ENCODE data around the gene GAS6.

GRCh38 chr13:113843063-113843654, 20.7 kb downstream of the GAS6 start:
- no peak for TF ChIP-seq CTCF (IDR thresholded peaks at IDR 0.05)
- TF ChIP-seq POLR2A (IDR thresholded peaks at IDR 0.05) = no peak
